Vagina (tissue), 2 donors: ENCODE measurements around the gene BPIFA3. TPM values are rescaled to one million over a fixed set of nuclear protein-coding genes. Genes with fewer than 3 reads are reported as not detected.
"Not testable (repeated sequence)": the region's sequence is repeated elsewhere in the genome, so short reads cannot be mapped to it uniquely, and the experiment has no call there.

Experiments used
- DNase-seq, 2 donors: peaks; one replicate each; pipeline ENCODE4 v3.0.0-alpha.2; 2017; ENCODE audit errors: extremely low spot score in 2 of 2
- H3K27ac ChIP-seq: fragments of 200-600 bp; sonication (generic); one replicate; pipeline ENCODE4 v1.5.1; 2019
- H3K27me3 ChIP-seq: fragments of 200-600 bp; sonication (generic); one replicate; pipeline ENCODE4 v1.5.1; 2019
- H3K36me3 ChIP-seq, 2 donors: fragments of 200-600 bp; sonication (generic); one replicate each; pipeline ENCODE4 v1.5.1; 2017 to 2019
- H3K4me1 ChIP-seq: fragments of 200-600 bp; sonication (generic); one replicate; pipeline ENCODE4 v1.5.1; 2019
- H3K4me3 ChIP-seq, 2 donors: fragments of 200-600 bp; sonication (generic); 1 replicate in 1 of 2; 2 replicates in 1 of 2; pipeline ENCODE4 v1.5.1; 2016 to 2019
- H3K9me3 ChIP-seq: fragments of 200-600 bp; sonication (generic); one replicate; pipeline ENCODE4 v1.5.1; 2019
- POLR2A ChIP-seq, 2 donors: fragments of 450-650 bp; IDR thresholded peaks; one replicate each; pipeline ENCODE4 v1.6.1; 2017; ENCODE audit warnings: antibody characterized with exemption in 2 of 2, mild to moderate bottlenecking in 2 of 2, moderate library complexity in 2 of 2
- POLR2AphosphoS5 ChIP-seq, 2 donors: sonication (generic); formaldehyde crosslinking; IDR thresholded peaks; one replicate each; pipeline ENCODE4 v1.9.0; 2017; ENCODE audit warnings: antibody characterized with exemption in 2 of 2, mild to moderate bottlenecking in 2 of 2, low read depth in 1 of 2; ENCODE audit not compliant: insufficient read depth in 1 of 2
- intact Hi-C: fragments of 100-400 bp; cut with DNase I; formaldehyde crosslinking; loops from one replicate; pipeline ENCODE4 v1.15.1; 2023
- total RNA-seq: library from RNA; depleted of rRNA; stranded (reverse); fragments of >200 nt; gene quantifications from one replicate; pipeline ENCODE4 v1.2.3, GENCODE V29; 2016
- TF ChIP-seq, protein P1 (sequence below), 3 experiments: fragments of 450-650 bp in 2 of 3; fragments of 200-600 bp in 1 of 3; sonication (generic) in 1 of 3; IDR thresholded peaks; one replicate each; pipeline ENCODE4 v1.5.1; 2017 to 2019; ENCODE audit warnings: antibody characterized with exemption in 3 of 3, mild to moderate bottlenecking in 2 of 3, moderate library complexity in 2 of 3

Gene BPIFA3
- total RNA-seq, 1 donor from 2014 or later: not detected

DNA sequence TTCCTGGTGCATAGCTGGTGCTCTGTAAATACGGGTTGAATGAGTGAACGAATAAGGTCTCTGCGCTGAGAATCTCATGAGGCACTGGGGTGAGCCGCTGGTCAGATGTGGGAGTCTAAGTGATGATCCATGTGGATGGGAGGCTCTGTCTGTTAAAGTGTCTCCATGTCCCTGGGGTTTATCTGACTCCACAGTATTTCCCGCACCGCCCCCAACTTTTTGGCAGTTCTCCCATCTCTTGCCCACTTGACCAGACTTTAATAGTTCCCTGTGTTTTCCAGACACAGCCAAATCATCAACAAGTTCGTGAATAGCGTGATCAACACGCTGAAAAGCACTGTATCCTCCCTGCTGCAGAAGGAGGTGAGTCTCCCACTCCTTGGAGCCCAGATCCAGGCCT is 39.3 kb upstream of the BPIFA3 start:
- TF ChIP-seq POLR2A (IDR thresholded peaks at IDR 0.05) (no peak), POLR2AphosphoS5 (IDR thresholded peaks at IDR 0.05; ENCODE audit: insufficient read depth in 1 of 2, low read depth in 1 of 2) (no peak)
- TF ChIP-seq, protein P1, sequence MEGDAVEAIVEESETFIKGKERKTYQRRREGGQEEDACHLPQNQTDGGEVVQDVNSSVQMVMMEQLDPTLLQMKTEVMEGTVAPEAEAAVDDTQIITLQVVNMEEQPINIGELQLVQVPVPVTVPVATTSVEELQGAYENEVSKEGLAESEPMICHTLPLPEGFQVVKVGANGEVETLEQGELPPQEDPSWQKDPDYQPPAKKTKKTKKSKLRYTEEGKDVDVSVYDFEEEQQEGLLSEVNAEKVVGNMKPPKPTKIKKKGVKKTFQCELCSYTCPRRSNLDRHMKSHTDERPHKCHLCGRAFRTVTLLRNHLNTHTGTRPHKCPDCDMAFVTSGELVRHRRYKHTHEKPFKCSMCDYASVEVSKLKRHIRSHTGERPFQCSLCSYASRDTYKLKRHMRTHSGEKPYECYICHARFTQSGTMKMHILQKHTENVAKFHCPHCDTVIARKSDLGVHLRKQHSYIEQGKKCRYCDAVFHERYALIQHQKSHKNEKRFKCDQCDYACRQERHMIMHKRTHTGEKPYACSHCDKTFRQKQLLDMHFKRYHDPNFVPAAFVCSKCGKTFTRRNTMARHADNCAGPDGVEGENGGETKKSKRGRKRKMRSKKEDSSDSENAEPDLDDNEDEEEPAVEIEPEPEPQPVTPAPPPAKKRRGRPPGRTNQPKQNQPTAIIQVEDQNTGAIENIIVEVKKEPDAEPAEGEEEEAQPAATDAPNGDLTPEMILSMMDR (IDR thresholded peaks at IDR 0.05): no peak
- intact Hi-C loops: no loop called here
- no peak overlapping the region for H3K4me3 ChIP-seq
- no peaks in the 10 kb centered on the region for H3K4me1 ChIP-seq
- no peaks in the 10 kb centered on the region for H3K36me3 ChIP-seq
- H3K9me3 ChIP-seq: no peaks in the 10 kb centered on the region
- no peak for DNase-seq
- no peaks in the 10 kb centered on the region for H3K27me3 ChIP-seq
- H3K27ac ChIP-seq: no peak overlapping the region

GRCh38 chr20:33178726-33179125 is 38.4 kb upstream of the BPIFA3 start:
- Histone ChIP-seq H3K36me3 (no peaks in the 10 kb centered on the region), H3K4me3 (no peak overlapping the region), H3K9me3 (no peaks in the 10 kb centered on the region), H3K4me1 (no peaks in the 10 kb centered on the region), H3K27me3 (no peaks in the 10 kb centered on the region), H3K27ac (no peak overlapping the region)
- DNase-seq: no peak
- intact Hi-C loops: no loop called here
- TF ChIP-seq, protein P1 (IDR thresholded peaks at IDR 0.05): no peak
- no peak for TF ChIP-seq POLR2A (IDR thresholded peaks at IDR 0.05)
- TF ChIP-seq POLR2AphosphoS5 (IDR thresholded peaks at IDR 0.05; ENCODE audit: insufficient read depth in 1 of 2, low read depth in 1 of 2): no peak

- TF ChIP-seq POLR2AphosphoS5 (IDR thresholded peaks at IDR 0.05; ENCODE audit: insufficient read depth in 1 of 2, low read depth in 1 of 2) (no peak), POLR2A (IDR thresholded peaks at IDR 0.05) (no peak)
- Histone ChIP-seq H3K9me3 (no peaks in the 10 kb centered on the region), H3K27ac (no peak overlapping the region), H3K4me1 (no peaks in the 10 kb centered on the region), H3K4me3 (no peak overlapping the region), H3K36me3 (no peaks in the 10 kb centered on the region), H3K27me3 (no peaks in the 10 kb centered on the region)
- intact Hi-C loops: no loop called here
- no peak for DNase-seq
These were observed 37.0 kb upstream of the BPIFA3 start for GRCh38 chr20:33180169-33180568.

GRCh38 chr20:33181482-33182093 is 35.6 kb upstream of the BPIFA3 start:
- Histone ChIP-seq H3K27me3 (no peaks in the 10 kb centered on the region), H3K4me3 (no peak overlapping the region), H3K4me1 (no peaks in the 10 kb centered on the region), H3K9me3 (no peaks in the 10 kb centered on the region), H3K36me3 (no peaks in the 10 kb centered on the region), H3K27ac (no peak overlapping the region)
- TF ChIP-seq, protein P1 (IDR thresholded peaks at IDR 0.05): no peak
- no peak for TF ChIP-seq POLR2A (IDR thresholded peaks at IDR 0.05)
- no peak for TF ChIP-seq POLR2AphosphoS5 (IDR thresholded peaks at IDR 0.05; ENCODE audit: insufficient read depth in 1 of 2, low read depth in 1 of 2)
- intact Hi-C loops: no loop called here
- DNase-seq: no peak

- H3K4me1 ChIP-seq: no peaks in the 10 kb centered on the region
- no peaks in the 10 kb centered on the region for H3K36me3 ChIP-seq
- no peak overlapping the region for H3K27ac ChIP-seq
- no peaks in the 10 kb centered on the region for H3K9me3 ChIP-seq
- no peaks in the 10 kb centered on the region for H3K27me3 ChIP-seq
- intact Hi-C loops: no loop called here
- TF ChIP-seq POLR2AphosphoS5 (IDR thresholded peaks at IDR 0.05; ENCODE audit: insufficient read depth in 1 of 2, low read depth in 1 of 2): no peak
- TF ChIP-seq POLR2A (IDR thresholded peaks at IDR 0.05): no peak
- TF ChIP-seq, protein P1 (IDR thresholded peaks at IDR 0.05): no peak
- DNase-seq: no peak
- no peak overlapping the region for H3K4me3 ChIP-seq
These were observed 33.8 kb upstream of the BPIFA3 start for GRCh38 chr20:33183312-33183711.

DNA sequence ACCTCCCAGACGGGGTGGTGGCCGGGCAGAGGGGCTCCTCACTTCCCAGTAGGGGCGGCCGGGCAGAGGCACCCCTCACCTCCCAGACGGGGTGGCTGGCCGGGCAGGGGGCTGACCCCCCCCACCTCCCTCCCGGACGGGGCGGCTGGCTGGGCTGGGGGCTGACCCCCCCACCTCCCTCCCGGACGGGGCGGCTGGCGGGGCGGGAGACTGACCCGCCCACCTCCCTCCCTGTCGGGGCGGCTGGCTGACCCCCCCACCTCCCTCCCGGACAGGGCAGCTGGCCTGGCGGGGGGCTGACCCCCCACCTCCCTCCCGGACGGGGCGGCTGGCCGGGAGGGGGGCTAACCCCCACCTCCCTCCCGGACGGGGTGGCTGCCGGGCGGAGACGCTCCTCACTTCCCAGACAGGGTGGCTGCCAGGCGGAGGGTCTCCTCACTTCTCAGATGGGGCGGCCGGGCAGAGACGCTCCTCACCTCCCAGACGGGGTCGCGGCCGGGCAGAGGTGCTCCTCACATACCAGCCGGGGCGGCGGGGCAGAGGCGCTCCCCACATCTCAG is 32.0 kb upstream of the BPIFA3 start:
- intact Hi-C loops, H3K4me1 ChIP-seq, H3K4me3 ChIP-seq, DNase-seq, H3K27ac ChIP-seq, H3K27me3 ChIP-seq, H3K9me3 ChIP-seq, H3K36me3 ChIP-seq: not testable (repeated sequence)
